GM19372 (cell line): ENCODE results near the gene NRXN3.

Experiments used
- ATAC-seq: cut with Tn5 transposase; IDR thresholded peaks from one replicate; pipeline ENCODE4 v1.9.1; 2021; ENCODE audit warnings: mild to moderate bottlenecking, low read depth, moderate library complexity; ENCODE audit not compliant: unreplicated experiment

Gene NRXN3

GRCh38 chr14:78316052-78316451, 145.9 kb downstream of the NRXN3 start:
- ATAC-seq: no peak

- no peak for ATAC-seq
These were observed 146.6 kb downstream of the NRXN3 start for GRCh38 chr14:78316786-78317185.

DNA sequence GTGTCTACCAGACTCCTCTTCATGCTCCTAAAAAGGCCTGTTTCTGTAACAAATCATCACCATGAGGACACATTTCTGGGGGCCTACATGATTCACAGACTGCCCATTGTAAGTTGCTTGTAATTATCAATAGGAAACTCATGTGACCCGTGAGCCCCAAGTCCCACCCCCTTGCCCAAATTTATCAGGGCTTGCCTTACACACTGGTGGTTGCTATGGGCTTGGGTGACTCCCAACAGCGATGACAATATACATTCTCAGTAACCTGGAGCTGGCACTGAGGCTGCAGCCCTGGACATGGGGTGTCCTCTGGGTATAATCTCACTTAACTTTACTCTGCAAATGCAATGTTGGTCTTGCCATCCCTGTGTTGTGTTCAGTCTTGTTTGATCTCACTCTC, 149.2 kb downstream of the NRXN3 start:
- ATAC-seq: no peak

- ATAC-seq: no peak
These were observed 149.9 kb downstream of the NRXN3 start for GRCh38 chr14:78319887-78320635.

DNA sequence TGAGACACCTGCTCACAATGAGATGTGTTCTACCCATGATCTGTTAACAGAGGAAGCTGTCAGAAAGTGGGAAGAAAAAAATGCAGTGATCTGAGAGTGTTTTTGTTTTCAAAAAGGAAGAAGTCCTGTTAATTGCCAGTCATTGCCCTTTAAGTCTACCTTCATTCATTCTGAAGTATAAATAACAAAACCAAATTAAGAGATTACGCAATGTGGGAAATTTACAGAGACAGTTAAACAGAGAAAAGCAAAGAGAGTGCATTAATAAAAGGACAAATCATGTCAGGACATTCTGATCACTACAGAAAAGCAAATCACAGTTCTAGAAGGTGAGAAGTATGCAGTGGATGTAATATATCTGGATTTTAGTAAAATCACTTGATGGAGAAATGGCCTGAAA, 154.2 kb downstream of the NRXN3 start:
- no peak for ATAC-seq

- ATAC-seq: no peak
These were observed 155.7 kb downstream of the NRXN3 start for GRCh38 chr14:78325911-78326310.

- ATAC-seq: no peak
These were observed 157.5 kb downstream of the NRXN3 start for GRCh38 chr14:78327426-78328221.

- no peak for ATAC-seq
These were observed 159.2 kb downstream of the NRXN3 start for GRCh38 chr14:78329371-78329770.

GRCh38 chr14:78335531-78335930, 165.4 kb downstream of the NRXN3 start:
- ATAC-seq: no peak

GRCh38 chr14:78340250-78340649, 170.1 kb downstream of the NRXN3 start:
- no peak for ATAC-seq

DNA sequence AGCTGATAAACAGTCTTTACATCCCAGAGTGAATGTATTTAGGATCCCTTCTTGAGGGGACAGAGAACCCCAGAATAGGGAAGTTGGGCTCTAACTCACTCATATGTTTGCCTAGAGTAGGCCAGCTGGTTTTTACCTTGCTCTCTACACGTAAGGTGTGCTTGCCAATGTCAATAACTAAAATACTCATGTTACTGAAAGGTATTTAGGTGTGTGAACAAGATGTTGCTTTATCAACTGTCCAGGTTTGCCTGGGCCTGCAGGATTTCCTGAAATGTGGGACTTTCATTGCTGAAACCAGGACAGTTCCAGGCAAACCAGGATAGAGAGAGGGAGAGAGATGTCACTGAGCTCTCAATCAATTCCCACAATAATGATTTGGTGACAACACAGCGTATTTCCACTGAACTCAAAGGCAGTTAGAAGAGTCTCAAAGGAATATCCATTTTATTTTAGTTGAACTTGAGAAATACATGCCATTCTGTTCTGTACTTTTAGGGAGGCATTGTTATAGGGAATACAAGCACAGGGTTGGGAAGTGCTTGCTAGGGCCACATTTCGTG, 171.7 kb downstream of the NRXN3 start:
- no peak for ATAC-seq

DNA sequence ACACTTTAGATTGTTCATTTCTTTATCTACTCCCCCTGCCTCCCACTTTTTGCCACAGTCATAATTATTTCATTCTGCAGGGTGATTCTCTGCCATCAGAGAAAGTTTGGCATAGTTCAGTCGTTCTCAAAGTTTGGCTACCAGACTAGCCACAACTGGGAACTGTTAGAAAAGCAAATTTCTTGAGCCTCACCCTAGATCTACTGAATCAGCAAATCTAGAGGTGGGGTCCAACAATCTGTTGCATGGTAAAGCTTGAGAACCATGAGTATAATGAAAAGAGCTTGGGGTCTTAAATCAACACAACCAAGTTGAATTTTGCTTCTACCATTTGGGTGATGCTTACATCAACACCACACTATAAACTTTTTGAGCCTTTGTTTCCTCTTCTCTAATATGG, 172.7 kb downstream of the NRXN3 start:
- no peak for ATAC-seq

GRCh38 chr14:78344290-78344689, 174.1 kb downstream of the NRXN3 start:
- ATAC-seq: no peak

DNA sequence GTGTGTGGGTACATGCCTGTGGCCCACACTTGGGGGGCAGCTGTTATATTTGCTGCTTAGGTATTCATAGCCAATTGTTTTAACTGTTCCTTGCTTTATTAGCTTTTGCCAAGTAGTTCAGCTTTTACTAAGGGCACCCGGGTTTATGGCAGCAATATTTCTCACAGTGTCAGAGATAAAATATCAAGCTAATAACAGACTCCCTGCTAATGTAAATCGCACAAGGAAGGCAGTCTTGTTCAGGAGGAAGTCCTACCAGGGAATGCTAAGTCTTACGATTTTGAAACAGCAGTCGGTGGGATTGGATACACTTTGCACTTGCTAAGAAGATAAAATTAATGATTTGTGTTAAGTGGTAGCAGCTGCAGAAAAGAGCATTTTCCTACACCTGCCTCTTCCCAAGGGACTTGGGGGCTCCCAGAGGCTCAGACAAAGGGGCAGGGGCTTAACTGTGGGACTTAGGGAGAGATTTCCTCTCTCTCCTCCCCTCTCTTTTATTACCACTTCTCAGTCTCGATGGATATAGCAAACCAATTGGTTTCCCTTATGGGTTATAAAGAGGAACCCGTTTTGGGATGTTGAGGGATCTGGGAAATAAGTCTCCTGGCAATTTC, 175.1 kb downstream of the NRXN3 start:
- ATAC-seq: no peak

DNA sequence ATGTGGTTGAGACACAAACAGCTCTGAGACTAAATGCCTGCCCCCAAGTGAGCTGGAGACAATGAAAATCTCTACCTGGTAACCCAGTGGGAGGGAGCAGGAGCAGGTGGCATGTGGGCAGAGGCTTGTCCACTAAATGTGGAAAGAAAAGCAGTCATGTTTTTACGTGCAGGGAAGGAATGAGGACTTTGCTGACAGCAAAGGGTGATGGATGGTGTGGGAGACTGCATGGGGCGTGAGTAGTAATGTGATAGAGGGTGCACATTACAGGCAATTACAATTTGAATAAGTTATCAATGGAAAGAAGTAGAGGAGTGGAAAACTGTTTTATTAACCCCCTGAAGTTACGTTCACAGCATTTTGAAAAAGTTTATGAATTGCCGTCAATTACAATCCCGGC, 176.6 kb downstream of the NRXN3 start:
- no peak for ATAC-seq

DNA sequence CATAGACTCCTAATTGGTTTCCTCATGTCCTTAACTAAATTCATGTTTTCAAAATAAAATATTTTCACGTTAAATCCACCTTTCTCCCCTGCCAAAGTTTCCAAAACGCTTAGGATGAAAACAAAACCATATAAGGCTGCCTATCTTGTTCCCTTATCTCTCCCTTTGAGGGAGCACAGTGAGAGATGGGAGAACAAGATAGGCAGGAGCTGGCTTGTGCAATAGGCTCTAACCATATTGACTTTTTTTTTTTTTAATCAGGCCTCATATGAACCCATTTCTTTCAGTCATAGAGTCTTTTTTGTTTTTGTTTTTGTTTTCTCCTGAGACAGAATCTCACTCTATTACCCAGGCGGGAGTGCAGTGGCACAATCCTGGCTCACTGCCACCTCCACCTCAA, 184.9 kb downstream of the NRXN3 start:
- no peak for ATAC-seq

DNA sequence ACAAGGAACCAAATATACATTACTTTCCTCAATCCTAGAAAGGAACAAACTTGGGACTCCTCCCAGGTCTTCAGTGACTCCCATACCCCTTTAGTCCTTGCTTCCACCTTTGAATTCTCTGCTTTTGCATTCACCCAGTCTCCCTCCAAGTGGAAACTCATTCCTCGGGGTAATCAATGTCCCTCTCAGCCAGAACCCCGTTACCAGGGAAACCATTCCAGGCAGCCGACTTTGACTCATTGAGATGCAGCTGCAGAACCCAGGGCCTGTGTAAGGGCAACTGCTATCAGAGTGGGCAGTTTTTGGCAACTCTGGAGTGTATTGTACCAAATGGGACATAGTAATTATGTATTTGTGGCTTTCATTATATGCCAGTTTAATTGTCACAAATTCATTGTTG, 186.2 kb downstream of the NRXN3 start:
- no peak for ATAC-seq

- ATAC-seq: no peak
These were observed 188.4 kb downstream of the NRXN3 start for GRCh38 chr14:78358591-78358990.

DNA sequence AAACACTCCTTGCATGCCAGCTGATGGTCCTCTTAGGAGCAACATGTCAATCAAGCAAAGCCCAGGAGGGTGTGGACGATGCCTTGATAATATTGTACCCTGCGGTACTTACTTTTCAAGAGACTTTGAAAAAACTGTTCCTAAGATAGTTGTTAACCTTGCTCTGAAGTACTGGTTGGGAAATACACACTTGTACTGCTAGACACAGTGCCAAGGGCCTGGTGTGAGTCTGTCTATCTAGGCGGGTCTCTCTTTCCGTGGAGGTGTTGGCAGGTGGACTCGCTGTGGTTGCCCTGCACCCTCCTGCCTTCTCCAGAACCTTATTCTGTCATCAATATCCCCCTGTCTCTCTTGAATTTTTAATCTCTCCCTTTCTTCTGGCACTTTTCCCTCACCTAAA, 189.4 kb downstream of the NRXN3 start:
- ATAC-seq: no peak

DNA sequence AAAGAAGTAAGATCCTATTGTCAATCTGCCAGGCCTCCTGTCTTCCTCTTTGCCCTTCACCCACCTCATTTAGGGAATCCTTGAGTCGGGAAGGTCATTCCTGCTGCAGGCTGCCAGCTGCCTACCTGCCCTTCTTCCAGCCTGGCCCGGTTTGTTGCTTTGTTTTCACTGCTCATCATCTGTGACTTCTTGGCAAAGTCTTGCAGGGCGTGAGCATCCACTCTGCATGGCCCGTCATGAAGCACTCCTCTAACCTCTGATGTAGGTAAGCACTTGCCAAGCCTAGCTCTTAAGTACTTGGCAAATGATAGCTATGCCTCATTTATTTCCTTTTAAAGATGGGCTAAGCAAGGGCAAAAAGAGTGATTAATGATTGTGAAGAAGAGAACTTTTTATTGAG, 192.8 kb downstream of the NRXN3 start:
- no peak for ATAC-seq

DNA sequence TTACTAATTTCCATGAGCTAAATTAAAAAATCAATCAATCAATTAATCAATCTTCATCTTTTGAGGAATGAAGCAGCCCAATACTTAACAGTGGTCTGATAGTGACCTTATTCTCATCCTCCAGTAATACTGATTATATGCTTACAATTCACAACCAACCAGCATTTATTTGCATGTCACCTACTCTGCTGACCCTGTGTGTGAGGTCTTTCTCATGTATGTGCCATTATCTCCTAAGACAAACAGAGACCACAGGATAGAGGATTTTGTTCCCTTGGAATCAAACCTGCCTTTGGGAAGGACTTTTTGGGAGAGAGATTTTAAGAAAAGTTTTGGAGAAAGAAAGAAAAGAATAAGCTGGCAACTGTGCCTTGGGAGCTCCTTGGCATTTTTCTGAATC, 197.2 kb downstream of the NRXN3 start:
- no peak for ATAC-seq
